ENCODE measurements around the gene CFAP20DC. TPM values are rescaled to one million over a fixed set of nuclear protein-coding genes. Genes with fewer than 3 reads are reported as not detected.

The CFAP20DC gene
- total RNA-seq, 6 donors from 2014 or later, result 0.30 to 4.3 (median 0.37) TPM; not detected in 1

DNA sequence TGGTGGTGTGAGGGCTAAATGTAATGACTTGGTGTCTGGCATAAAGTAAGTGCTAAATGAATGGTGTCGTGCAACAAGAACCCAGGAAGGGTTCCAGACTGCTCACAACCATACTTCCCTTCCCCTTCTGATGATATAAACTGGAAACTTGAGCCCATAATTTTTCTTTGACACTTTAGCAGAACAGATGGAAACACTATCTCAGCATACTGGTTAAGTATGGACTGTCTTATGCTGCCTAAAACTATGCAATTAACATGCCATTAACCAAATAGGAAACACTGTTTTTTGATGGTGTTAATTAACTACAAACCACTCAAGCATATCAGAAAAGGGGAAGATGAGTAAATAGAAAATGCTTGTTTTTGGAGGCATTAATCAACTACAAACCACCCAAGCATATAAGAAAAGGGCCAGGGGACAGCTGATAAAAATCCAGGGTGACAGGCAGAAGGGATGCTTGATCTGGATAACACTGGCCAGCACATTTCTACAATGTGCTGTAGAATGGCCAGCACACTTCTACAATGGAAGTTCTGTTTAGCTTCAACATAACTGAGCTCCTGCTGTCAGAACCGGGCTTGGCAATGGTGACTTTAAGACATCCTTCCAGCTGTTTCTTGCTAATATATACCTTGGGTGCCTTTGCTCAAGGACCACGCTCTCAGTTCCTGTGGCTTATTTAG is 297.8 kb downstream of the CFAP20DC start:
- H3K36me3 ChIP-seq, result no peaks in the 10 kb centered on the region
- H3K4me3 ChIP-seq, result no peak overlapping the region
- no peak for DNase-seq
- ATAC-seq (ENCODE audit: low FRiP score in 2 of 2), result no peak
- H3K9me3 ChIP-seq, result no peaks in the 10 kb centered on the region
- TF ChIP-seq CTCF (IDR thresholded peaks at IDR 0.05), result no peak
- TF ChIP-seq POLR2AphosphoS5 (IDR thresholded peaks at IDR 0.05), result no peak
- no peak for TF ChIP-seq POLR2A (IDR thresholded peaks at IDR 0.05)
- no peak for TF ChIP-seq EP300 (IDR thresholded peaks at IDR 0.05)
- no peaks in the 10 kb centered on the region for H3K27me3 ChIP-seq
- H3K4me1 ChIP-seq, result no peaks in the 10 kb centered on the region
- 74 to 94% methylated on average over 3 of the region's 3 CpGs for WGBS, 2 donors
- no peak overlapping the region for H3K27ac ChIP-seq

- no peaks in the 10 kb centered on the region for H3K27me3 ChIP-seq
- no peaks in the 10 kb centered on the region for H3K36me3 ChIP-seq
- ATAC-seq (ENCODE audit: low FRiP score in 2 of 2) (no peak), DNase-seq (no peak)
- TF ChIP-seq POLR2A (IDR thresholded peaks at IDR 0.05), result no peak
- no peak for TF ChIP-seq EP300 (IDR thresholded peaks at IDR 0.05)
- TF ChIP-seq CTCF (IDR thresholded peaks at IDR 0.05), result no peak
- TF ChIP-seq POLR2AphosphoS5 (IDR thresholded peaks at IDR 0.05), result no peak
- 85 to 92% methylated on average over 4 of the region's 4 CpGs for WGBS, 2 donors
- H3K4me1 ChIP-seq, result no peaks in the 10 kb centered on the region
- no peak overlapping the region for H3K4me3 ChIP-seq
- no peaks in the 10 kb centered on the region for H3K9me3 ChIP-seq
- no peak overlapping the region for H3K27ac ChIP-seq
Observed at GRCh38 chr3:58751235-58751634, 298.6 kb downstream of the CFAP20DC start.

DNA sequence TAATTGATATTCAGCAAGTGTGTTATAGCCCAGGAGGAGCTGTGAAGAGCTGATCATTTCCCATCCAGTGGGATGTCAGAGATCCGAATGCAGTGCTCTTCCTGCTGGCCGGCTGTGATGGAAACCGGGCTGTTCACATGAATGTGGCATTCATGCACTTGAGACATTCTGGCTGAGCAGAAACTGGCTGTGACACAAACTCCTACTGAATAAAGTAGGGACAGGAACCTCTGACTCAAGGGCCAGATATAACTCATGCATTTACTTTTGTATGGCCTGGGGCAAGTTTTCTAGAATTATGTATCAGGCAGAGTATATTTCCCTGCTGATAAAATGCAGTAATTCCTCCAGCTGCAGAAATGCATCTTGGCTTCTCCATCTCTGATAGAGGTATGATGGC is 299.9 kb downstream of the CFAP20DC start:
- Histone ChIP-seq H3K27me3 (no peaks in the 10 kb centered on the region), H3K36me3 (no peaks in the 10 kb centered on the region), H3K4me1 (no peaks in the 10 kb centered on the region), H3K4me3 (no peak overlapping the region), H3K27ac (no peak overlapping the region), H3K9me3 (no peaks in the 10 kb centered on the region)
- ATAC-seq (ENCODE audit: low FRiP score in 2 of 2) (no peak), DNase-seq (no peak)
- 75 to 82% methylated on average over 3 of the region's 3 CpGs for WGBS, 2 donors
- TF ChIP-seq EP300 (IDR thresholded peaks at IDR 0.05) (no peak), POLR2AphosphoS5 (IDR thresholded peaks at IDR 0.05) (no peak), POLR2A (IDR thresholded peaks at IDR 0.05) (no peak), CTCF (IDR thresholded peaks at IDR 0.05) (no peak)

DNA sequence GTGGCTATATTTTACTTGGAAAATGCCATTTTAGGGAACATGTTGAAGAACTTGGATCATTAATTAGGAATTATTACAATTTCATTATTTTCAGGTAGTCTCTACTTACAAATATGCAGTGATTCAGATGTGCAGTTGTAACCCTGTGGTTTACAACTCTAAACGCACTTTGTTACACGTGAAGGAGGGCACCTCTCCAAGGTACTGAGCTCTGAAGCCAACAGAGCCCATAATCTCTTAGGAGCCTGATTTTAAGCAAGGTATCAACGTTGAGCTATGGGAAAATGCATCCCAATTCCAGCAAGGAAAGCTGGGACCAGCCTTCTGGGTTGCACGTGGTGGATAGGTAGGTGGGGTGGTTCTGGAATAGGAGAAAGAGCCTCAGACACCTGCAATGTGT is 301.8 kb downstream of the CFAP20DC start:
- Histone ChIP-seq H3K4me3 (no peak overlapping the region), H3K27ac (no peak overlapping the region), H3K9me3 (no peaks in the 10 kb centered on the region), H3K27me3 (no peaks in the 10 kb centered on the region), H3K4me1 (no peaks in the 10 kb centered on the region), H3K36me3 (no peaks in the 10 kb centered on the region)
- DNase-seq, result no peak
- no peak for TF ChIP-seq CTCF (IDR thresholded peaks at IDR 0.05)
- TF ChIP-seq POLR2AphosphoS5 (IDR thresholded peaks at IDR 0.05), result no peak
- no peak for TF ChIP-seq EP300 (IDR thresholded peaks at IDR 0.05)
- TF ChIP-seq POLR2A (IDR thresholded peaks at IDR 0.05), result no peak
- WGBS, 2 donors, result 49 to 51% methylated on average over 4 of the region's 4 CpGs
- ATAC-seq (ENCODE audit: low FRiP score in 2 of 2), result no peak

GRCh38 chr3:58746758-58747157 is 303.1 kb downstream of the CFAP20DC start:
- H3K4me3 ChIP-seq, result no peak overlapping the region
- no peaks in the 10 kb centered on the region for H3K27me3 ChIP-seq
- no peak for DNase-seq
- no peak for TF ChIP-seq CTCF (IDR thresholded peaks at IDR 0.05)
- TF ChIP-seq POLR2AphosphoS5 (IDR thresholded peaks at IDR 0.05), result no peak
- 61 to 78% methylated on average over 3 of the region's 3 CpGs for WGBS, 2 donors
- ATAC-seq (ENCODE audit: low FRiP score in 2 of 2), result no peak
- H3K27ac ChIP-seq, result no peak overlapping the region
- H3K9me3 ChIP-seq, result no peaks in the 10 kb centered on the region
- no peaks in the 10 kb centered on the region for H3K36me3 ChIP-seq
- no peaks in the 10 kb centered on the region for H3K4me1 ChIP-seq
